Left ventricle myocardium inferior (tissue), 1 donor: ENCODE results near the gene BCL2L2. TPM values are rescaled to one million over a fixed set of nuclear protein-coding genes. Genes with fewer than 3 reads are reported as not detected.

Source experiments
- DNase-seq: peaks from one replicate; pipeline ENCODE4 v3.0.0-alpha.2; 2020
- H3K27ac ChIP-seq: fragments of 200-600 bp; replicated peaks from 2 replicates; pipeline ENCODE4 v1.8.0; 2021
- H3K27me3 ChIP-seq: fragments of 200-600 bp; 2 replicates; pipeline ENCODE4 v1.8.0; 2021; ENCODE audit warnings: low read depth
- H3K36me3 ChIP-seq: fragments of 200-600 bp; 2 replicates; pipeline ENCODE4 v1.8.0; 2021
- H3K4me1 ChIP-seq: fragments of 200-600 bp; 2 replicates; pipeline ENCODE4 v1.8.0; 2021
- H3K4me3 ChIP-seq: fragments of 200-600 bp; 2 replicates; pipeline ENCODE4 v1.8.0; 2021; ENCODE audit warnings: mild to moderate bottlenecking, moderate library complexity
- H3K9me3 ChIP-seq: fragments of 200-600 bp; replicated peaks from 2 replicates; pipeline ENCODE4 v1.8.0; 2021
- intact Hi-C: fragments of 100-400 bp; cut with micrococcal nuclease; formaldehyde crosslinking; loops from one replicate; pipeline ENCODE4 v1.11.0; 2022
- total RNA-seq: library from RNA; stranded (reverse); fragmentation: NEBNext Ultra II Directional; extraction: Animal tissue kit (Norgen Biotek cat#: 25700); gene quantifications from one replicate; pipeline ENCODE4 v1.2.1, GENCODE V29; 2021
- TF ChIP-seq, protein P1 (sequence below): fragments of 200-600 bp; IDR thresholded peaks from 2 replicates; pipeline ENCODE4 v1.8.0; 2021; ENCODE audit warnings: antibody characterized with exemption, mild to moderate bottlenecking, borderline replicate concordance
- donor health status: DM: no; HTN: yes; CAD: no; lungs with severe emphysema.

The BCL2L2 gene
- total RNA-seq, 1 donor from 2014 or later = 37.5 TPM

DNA sequence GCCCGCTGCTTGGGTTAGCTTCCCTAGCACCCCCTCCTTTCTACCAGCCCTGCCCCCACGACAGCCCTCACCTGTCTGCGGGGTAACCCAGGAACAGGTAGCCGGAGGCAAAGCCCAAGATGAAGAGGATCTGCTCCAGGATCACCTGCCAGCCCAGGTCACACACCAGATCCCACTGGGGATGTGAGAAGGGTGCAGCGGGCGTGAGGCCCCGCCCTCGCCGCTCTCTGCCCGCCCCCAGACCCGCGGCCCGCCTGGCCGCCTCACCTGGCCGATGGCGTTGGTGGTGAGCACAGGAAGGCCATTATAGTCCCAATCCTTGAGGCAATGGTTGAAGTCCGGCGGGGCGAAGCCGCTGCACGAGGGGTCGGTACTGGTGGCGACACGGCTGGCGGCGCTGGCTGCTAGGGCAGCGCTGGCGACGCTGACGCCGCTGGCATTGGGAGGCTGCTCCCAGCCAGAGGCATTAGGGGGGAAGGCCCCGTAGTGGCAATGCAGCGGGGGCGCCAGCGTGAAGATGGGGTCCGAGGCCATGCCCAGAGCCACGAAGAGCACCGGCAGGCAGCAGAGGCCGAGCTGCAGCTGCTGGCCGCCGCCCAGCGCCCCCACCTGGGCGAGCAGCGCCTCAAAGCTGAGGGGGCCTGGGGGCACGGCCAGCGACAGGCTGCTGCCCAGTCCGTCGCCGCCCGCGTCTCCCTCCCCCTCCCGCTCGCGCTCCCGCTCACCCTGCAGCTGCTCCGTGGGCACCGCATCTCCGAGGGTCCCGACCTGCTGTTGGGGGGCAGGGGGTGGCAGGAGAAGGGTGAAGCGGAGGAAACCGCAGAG, 45.3 kb downstream of the BCL2L2 start:
- DNase-seq = no peak
- intact Hi-C loops = no loop called here
- H3K27me3 ChIP-seq = peaks cover 10% of the 10 kb centered on the region
- peak overlapping the region; percentile 50 for H3K27ac ChIP-seq
- peaks cover 19% of the 10 kb centered on the region for H3K4me1 ChIP-seq
- H3K9me3 ChIP-seq = no peaks in the 10 kb centered on the region
- H3K4me3 ChIP-seq = peak overlapping the region; percentile 76
- TF ChIP-seq, protein P1, sequence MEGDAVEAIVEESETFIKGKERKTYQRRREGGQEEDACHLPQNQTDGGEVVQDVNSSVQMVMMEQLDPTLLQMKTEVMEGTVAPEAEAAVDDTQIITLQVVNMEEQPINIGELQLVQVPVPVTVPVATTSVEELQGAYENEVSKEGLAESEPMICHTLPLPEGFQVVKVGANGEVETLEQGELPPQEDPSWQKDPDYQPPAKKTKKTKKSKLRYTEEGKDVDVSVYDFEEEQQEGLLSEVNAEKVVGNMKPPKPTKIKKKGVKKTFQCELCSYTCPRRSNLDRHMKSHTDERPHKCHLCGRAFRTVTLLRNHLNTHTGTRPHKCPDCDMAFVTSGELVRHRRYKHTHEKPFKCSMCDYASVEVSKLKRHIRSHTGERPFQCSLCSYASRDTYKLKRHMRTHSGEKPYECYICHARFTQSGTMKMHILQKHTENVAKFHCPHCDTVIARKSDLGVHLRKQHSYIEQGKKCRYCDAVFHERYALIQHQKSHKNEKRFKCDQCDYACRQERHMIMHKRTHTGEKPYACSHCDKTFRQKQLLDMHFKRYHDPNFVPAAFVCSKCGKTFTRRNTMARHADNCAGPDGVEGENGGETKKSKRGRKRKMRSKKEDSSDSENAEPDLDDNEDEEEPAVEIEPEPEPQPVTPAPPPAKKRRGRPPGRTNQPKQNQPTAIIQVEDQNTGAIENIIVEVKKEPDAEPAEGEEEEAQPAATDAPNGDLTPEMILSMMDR = no peak
- no peaks in the 10 kb centered on the region for H3K36me3 ChIP-seq

DNA sequence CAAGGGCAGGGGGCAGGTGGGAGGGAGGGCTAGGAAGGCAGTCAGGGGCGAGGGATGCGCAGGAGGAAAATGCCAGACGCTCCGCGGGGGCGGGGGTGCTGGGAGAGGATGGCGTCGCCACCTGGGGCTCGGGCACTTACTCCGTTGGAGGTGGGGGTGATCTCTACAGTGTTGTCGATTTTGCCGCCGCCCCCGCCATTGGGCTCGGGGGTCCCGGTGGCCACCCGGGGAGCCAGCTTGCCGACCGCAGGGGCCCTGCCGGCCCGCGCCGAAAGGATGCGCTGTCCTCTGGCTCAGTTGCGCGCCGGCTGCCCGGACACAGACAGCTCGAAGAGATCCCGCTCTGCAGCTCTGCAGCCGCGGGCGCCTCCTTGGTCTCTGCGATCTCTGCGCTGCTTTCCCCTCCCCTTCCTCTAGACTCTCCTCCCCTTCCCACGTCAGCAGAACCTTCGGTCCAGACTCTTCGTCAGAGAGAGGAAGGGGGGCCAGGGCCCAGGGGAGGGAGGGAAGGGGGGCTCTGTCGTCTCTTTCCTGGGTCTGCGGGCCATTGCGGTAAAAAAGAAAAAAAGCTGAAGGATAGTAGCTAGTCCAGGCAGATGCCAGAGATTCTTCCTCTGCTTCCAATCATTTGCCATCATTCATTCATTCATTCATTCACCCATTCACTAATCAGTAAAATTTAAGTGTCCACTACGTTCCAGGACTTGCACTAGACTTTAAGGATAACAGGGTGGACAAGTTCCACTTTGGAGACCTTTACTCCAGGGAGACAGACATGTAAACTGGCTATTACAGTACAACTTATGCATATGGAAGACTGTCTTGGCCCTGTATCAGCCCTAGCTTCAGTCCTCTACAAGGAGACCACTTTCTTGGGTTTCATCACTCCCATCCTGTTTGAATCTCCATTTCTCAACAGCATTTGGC, 46.1 kb downstream of the BCL2L2 start, which contains the start of gene SLC22A17:
SLC22A17 (minus strand) TSS at position 382 of the 927 bp plus-strand sequence.
- TF ChIP-seq, protein P1 = no peak
- DNase-seq = peak; percentile 79
- H3K27me3 ChIP-seq = peaks cover 10% of the 10 kb centered on the region
- intact Hi-C loops = no loop called here
- H3K4me3 ChIP-seq = peak within 1 kb of the TSS; percentile 76
- H3K9me3 ChIP-seq = no peaks in the 10 kb centered on the region
- H3K27ac ChIP-seq = peak within 1 kb of the TSS; percentile 50
- peaks cover 24% of the 10 kb centered on the region for H3K4me1 ChIP-seq
- no peaks in the 10 kb centered on the region for H3K36me3 ChIP-seq

DNA sequence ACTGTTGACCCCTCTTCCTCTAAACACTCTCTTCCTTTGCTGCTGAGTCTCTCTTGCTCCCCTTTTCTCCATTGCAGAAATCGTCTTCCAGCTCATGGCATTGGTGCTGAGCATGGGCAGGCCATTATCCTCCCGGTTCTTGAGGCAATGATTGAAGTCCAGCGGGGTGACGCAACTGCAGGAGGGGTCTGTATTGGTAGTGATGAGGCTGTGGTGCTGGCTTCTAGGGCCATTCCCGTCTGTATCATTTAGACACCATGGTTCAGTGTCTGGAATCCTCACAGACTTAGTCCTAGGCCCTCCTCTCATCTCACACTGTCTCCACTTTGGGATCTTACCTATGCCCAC, 46.8 kb downstream of the BCL2L2 start:
- intact Hi-C loops = no loop called here
- Histone ChIP-seq H3K4me1 (peaks cover 30% of the 10 kb centered on the region), H3K27ac (no peak overlapping the region), H3K9me3 (no peaks in the 10 kb centered on the region), H3K4me3 (no peak overlapping the region), H3K27me3 (peaks cover 10% of the 10 kb centered on the region), H3K36me3 (no peaks in the 10 kb centered on the region)
- TF ChIP-seq, protein P1 = no peak
- no peak for DNase-seq

DNA sequence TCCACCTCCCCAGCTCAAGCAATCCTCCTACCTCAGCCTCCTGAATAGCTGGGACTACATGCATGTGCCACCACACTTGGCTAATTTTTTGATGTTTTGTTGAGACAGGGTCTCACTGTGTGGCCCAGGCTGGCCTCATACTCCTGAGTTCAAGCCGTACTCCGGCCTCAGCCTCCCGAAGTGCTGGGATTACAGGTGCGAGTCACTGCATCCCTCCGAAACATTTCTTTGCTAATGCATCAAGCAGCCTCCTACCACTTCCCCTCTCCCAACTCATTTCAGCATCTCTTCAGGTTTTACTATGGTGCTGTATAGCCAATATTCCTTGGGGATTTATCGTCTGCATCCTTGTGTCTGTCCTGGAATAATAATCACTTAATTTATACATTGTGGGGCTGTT, 48.4 kb downstream of the BCL2L2 start:
- intact Hi-C loops = no loop called here
- Histone ChIP-seq H3K27ac (no peak overlapping the region), H3K9me3 (no peaks in the 10 kb centered on the region), H3K36me3 (no peaks in the 10 kb centered on the region), H3K4me1 (peaks cover 30% of the 10 kb centered on the region), H3K27me3 (peaks cover 10% of the 10 kb centered on the region), H3K4me3 (no peak overlapping the region)
- TF ChIP-seq, protein P1 = no peak
- no peak for DNase-seq

DNA sequence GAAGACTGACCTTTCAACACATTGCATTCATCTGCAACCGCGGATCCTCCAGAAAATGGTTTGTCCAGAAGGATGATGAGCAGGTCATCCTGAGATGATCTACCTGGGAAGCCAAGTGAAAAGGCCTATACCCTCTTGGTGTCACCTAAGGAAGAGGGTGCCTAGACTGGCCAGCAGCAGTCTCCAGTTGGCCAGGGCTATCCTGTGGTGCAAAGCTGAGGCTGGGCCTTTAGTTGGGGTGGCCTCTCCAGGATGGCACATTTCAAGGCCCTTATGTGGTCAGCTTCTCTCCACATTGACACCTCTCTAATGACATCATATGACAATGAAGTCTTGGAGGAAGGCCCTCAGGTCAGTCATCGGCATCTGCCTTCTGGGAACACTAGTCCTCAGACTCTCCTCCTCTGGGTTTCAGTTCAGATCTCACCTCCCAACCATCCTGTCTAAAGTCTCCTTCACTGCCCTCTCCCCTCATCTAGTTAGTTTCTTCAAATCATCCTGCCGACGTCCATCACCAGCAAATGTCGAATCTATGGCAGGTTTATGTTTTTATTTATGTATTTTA, 49.3 kb downstream of the BCL2L2 start:
- H3K4me1 ChIP-seq = peaks cover 30% of the 10 kb centered on the region
- no peaks in the 10 kb centered on the region for H3K9me3 ChIP-seq
- no peak for DNase-seq
- peaks cover 10% of the 10 kb centered on the region for H3K27me3 ChIP-seq
- no peak overlapping the region for H3K4me3 ChIP-seq
- no peak overlapping the region for H3K27ac ChIP-seq
- H3K36me3 ChIP-seq = no peaks in the 10 kb centered on the region
- intact Hi-C loops = no loop called here
- TF ChIP-seq, protein P1 = no peak
